NB4 (cell line): ENCODE data around the gene FMNL3.

Source experiments
- DNase-seq: peaks from one replicate; pipeline ENCODE4 v3.0.0; 2010; ENCODE audit warnings: low read depth
- H3K4me3 ChIP-seq: one replicate; pipeline ENCODE4 v1.5.1; 2011; ENCODE audit warnings: mild to moderate bottlenecking, low read depth, low read length, moderate library complexity
- CTCF ChIP-seq: IDR thresholded peaks from one replicate; pipeline ENCODE4 v1.5.1; 2012; ENCODE audit warnings: low read depth, low read length
- MAX ChIP-seq: IDR thresholded peaks from 2 replicates; pipeline ENCODE4 v1.6.1; 2011; ENCODE audit warnings: low read depth, low read length
- MYC ChIP-seq: IDR thresholded peaks from 2 replicates; pipeline ENCODE4 v1.6.1; 2011; ENCODE audit warnings: low read depth, low read length
- POLR2A ChIP-seq: IDR thresholded peaks from 2 replicates; pipeline ENCODE4 v1.6.1; 2011; ENCODE audit warnings: mild to moderate bottlenecking; ENCODE audit not compliant: insufficient read length; ENCODE audit errors: extremely low read depth

FMNL3 gene

GRCh38 chr12:49667325-49668090 lies 39.7 kb downstream of the FMNL3 start:
- no peak overlapping the region for H3K4me3 ChIP-seq
- TF ChIP-seq POLR2A (no peak), MAX (no peak), MYC (no peak), CTCF (no peak)
- no peak for DNase-seq

GRCh38 chr12:49666176-49666575 lies 41.0 kb downstream of the FMNL3 start:
- H3K4me3 ChIP-seq: no peak overlapping the region
- DNase-seq: no peak
- no peak for TF ChIP-seq POLR2A
- no peak for TF ChIP-seq MYC
- no peak for TF ChIP-seq CTCF
- TF ChIP-seq MAX: no peak

GRCh38 chr12:49665384-49665783 lies 41.8 kb downstream of the FMNL3 start:
- TF ChIP-seq POLR2A: no peak
- no peak for TF ChIP-seq MAX
- no peak for TF ChIP-seq CTCF
- no peak for TF ChIP-seq MYC
- no peak for DNase-seq
- no peak overlapping the region for H3K4me3 ChIP-seq

GRCh38 chr12:49664591-49665239 lies 42.5 kb downstream of the FMNL3 start:
- no peak overlapping the region for H3K4me3 ChIP-seq
- TF ChIP-seq POLR2A (no peak), MYC (no peak), CTCF (no peak), MAX (no peak)
- no peak for DNase-seq

GRCh38 chr12:49664167-49664566 lies 43.0 kb downstream of the FMNL3 start:
- DNase-seq: no peak
- TF ChIP-seq POLR2A: no peak
- no peak for TF ChIP-seq MYC
- no peak for TF ChIP-seq MAX
- no peak for TF ChIP-seq CTCF
- H3K4me3 ChIP-seq: no peak overlapping the region
